GM12878 (cell line): ENCODE results near the gene KDM2A.

ENCODE experiments used
- ETV6 ChIP-seq, 2 experiments: fragments of 450-650 bp in 1 of 2; IDR thresholded peaks in 1 of 2; conservative IDR thresholded peaks in 1 of 2; 2 replicates each; pipeline ENCODE4 v1.6.1; 2014; ENCODE audit warnings: antibody characterized with exemption in 1 of 2, borderline replicate concordance in 1 of 2, low read depth in 1 of 2, mild to moderate bottlenecking in 1 of 2, moderate library complexity in 1 of 2
- MYC ChIP-seq: IDR thresholded peaks from 2 replicates; pipeline ENCODE4 v1.6.1; 2011; ENCODE audit warnings: mild to moderate bottlenecking, low read length, moderate library complexity, inconsistent platforms; ENCODE audit not compliant: insufficient read depth, insufficient replicate concordance, insufficient read length, severe bottlenecking
- TF ChIP-seq, protein P1 (sequence below): IDR thresholded peaks from 2 replicates; pipeline ENCODE4 v1.6.1; 2011; ENCODE audit warnings: borderline replicate concordance, low read depth, mild to moderate bottlenecking, moderate library complexity, low read length; ENCODE audit not compliant: insufficient read depth, poor library complexity, severe bottlenecking
- TF ChIP-seq, protein P2 (sequence below), 3 experiments: IDR thresholded peaks in 2 of 3; conservative IDR thresholded peaks in 1 of 3; 2 replicates each; pipeline ENCODE4 v1.5.1; 2011; ENCODE audit warnings: low read depth in 3 of 3, low read length in 3 of 3, mild to moderate bottlenecking in 3 of 3, control low read depth in 2 of 3, moderate library complexity in 2 of 3, inconsistent platforms in 1 of 3, mixed read lengths in 1 of 3; ENCODE audit not compliant: control insufficient read depth in 2 of 3, insufficient read depth in 1 of 3; ENCODE audit errors: extremely low read depth in 1 of 3

DNA sequence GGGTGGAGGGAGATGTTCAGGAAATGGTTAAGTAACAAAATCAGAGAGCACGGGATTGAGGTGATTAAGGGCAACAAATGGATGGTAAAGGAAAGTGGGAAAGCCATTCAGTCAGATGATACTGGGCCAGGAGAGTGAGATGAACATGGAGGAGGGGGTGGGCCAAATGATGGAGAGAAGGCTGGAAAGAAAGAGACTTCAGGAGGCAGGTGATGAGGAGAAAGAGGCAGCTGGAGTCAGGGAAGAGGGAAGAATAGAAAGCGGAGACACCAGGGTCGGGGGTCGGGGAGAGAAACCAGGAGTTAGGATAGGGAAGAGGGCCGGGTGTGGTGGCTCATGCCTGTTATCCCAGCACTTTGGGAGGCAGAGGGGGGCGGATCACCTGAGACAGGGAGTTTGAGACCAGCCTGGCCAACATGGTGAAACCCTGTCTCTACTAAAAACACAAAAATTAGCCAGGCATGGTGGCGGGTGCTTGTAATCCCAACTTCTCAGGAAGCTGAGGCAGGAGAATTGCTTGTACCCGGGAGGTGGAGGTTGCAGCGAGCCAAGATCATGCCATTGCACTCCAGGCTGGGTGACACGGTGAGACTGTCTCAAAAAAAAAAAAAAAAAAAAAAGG, 4.7 kb upstream of the KDM2A start:
- no peak for TF ChIP-seq ETV6 (conservative IDR thresholded peaks at IDR 0.05 in 1 of 2, IDR thresholded peaks at IDR 0.05 in 1 of 2; ENCODE audit: borderline replicate concordance in 1 of 2, low read depth in 1 of 2)
- TF ChIP-seq, protein P1, sequence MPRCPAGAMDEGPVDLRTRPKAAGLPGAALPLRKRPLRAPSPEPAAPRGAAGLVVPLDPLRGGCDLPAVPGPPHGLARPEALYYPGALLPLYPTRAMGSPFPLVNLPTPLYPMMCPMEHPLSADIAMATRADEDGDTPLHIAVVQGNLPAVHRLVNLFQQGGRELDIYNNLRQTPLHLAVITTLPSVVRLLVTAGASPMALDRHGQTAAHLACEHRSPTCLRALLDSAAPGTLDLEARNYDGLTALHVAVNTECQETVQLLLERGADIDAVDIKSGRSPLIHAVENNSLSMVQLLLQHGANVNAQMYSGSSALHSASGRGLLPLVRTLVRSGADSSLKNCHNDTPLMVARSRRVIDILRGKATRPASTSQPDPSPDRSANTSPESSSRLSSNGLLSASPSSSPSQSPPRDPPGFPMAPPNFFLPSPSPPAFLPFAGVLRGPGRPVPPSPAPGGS, result no peak
- TF ChIP-seq MYC, result no peak
- TF ChIP-seq, protein P2, sequence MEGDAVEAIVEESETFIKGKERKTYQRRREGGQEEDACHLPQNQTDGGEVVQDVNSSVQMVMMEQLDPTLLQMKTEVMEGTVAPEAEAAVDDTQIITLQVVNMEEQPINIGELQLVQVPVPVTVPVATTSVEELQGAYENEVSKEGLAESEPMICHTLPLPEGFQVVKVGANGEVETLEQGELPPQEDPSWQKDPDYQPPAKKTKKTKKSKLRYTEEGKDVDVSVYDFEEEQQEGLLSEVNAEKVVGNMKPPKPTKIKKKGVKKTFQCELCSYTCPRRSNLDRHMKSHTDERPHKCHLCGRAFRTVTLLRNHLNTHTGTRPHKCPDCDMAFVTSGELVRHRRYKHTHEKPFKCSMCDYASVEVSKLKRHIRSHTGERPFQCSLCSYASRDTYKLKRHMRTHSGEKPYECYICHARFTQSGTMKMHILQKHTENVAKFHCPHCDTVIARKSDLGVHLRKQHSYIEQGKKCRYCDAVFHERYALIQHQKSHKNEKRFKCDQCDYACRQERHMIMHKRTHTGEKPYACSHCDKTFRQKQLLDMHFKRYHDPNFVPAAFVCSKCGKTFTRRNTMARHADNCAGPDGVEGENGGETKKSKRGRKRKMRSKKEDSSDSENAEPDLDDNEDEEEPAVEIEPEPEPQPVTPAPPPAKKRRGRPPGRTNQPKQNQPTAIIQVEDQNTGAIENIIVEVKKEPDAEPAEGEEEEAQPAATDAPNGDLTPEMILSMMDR (IDR thresholded peaks at IDR 0.05 in 2 of 3, conservative IDR thresholded peaks at IDR 0.05 in 1 of 3; ENCODE audit: control insufficient read depth in 2 of 3, extremely low read depth in 1 of 3, insufficient read depth in 1 of 3, low read depth in 3 of 3, low read length in 3 of 3), result no peak
